ENCODE measurements around the gene NPTN. TPM values are rescaled to one million over a fixed set of nuclear protein-coding genes. Genes with fewer than 3 reads are reported as not detected.

NPTN gene
- total and polyA plus RNA-seq, 2 donors from 2014 or later, result 100 to 130 TPM

- Histone ChIP-seq H3K27me3 (ENCODE audit: control insufficient read depth, insufficient read depth, low read length) (no peaks in the 10 kb centered on the region), H3K9me3 (ENCODE audit: control insufficient read depth in 2 of 3, insufficient read depth in 1 of 3, low read length in 3 of 3) (no peaks in the 10 kb centered on the region), H3K4me1 (ENCODE audit: control insufficient read depth in 2 of 3, insufficient read depth in 2 of 3, low read depth in 1 of 3, low read length in 3 of 3) (peaks cover 0 to 20% (median 9%) of the 10 kb centered on the region in 3 donors), H3K36me3 (ENCODE audit: control insufficient read depth in 2 of 3, insufficient read depth in 3 of 3, low read length in 3 of 3) (no peaks in the 10 kb centered on the region), H3K27ac (ENCODE audit: low read depth in 2 of 2, low read length in 2 of 2) (no peak overlapping the region), H3K9ac (ENCODE audit: low read length in 3 of 3) (no peak overlapping the region), H3K4me3 (ENCODE audit: low read length in 3 of 3) (no peak overlapping the region)
- intact Hi-C loops (cut with DNase I), result no loop called here
- no peak for TF ChIP-seq CTCF (IDR thresholded peaks at IDR 0.05; ENCODE audit: borderline replicate concordance, extremely low read depth, insufficient read depth)
- DNase-seq (no peak), FAIRE-seq (no peak)
Observed at GRCh38 chr15:73608475-73608874, 24.7 kb downstream of the NPTN start.

GRCh38 chr15:73607843-73608242 is 25.3 kb downstream of the NPTN start:
- H3K9me3 ChIP-seq (ENCODE audit: control insufficient read depth in 2 of 3, insufficient read depth in 1 of 3, low read length in 3 of 3), result no peaks in the 10 kb centered on the region
- no peak for TF ChIP-seq CTCF (IDR thresholded peaks at IDR 0.05; ENCODE audit: borderline replicate concordance, extremely low read depth, insufficient read depth)
- FAIRE-seq, result no peak
- no peaks in the 10 kb centered on the region for H3K36me3 ChIP-seq (ENCODE audit: control insufficient read depth in 2 of 3, insufficient read depth in 3 of 3, low read length in 3 of 3)
- no peak overlapping the region for H3K9ac ChIP-seq (ENCODE audit: low read length in 3 of 3)
- intact Hi-C loops (cut with DNase I), result no loop called here
- H3K4me3 ChIP-seq (ENCODE audit: low read length in 3 of 3), result no peak overlapping the region
- H3K27me3 ChIP-seq (ENCODE audit: control insufficient read depth, insufficient read depth, low read length), result no peaks in the 10 kb centered on the region
- H3K27ac ChIP-seq (ENCODE audit: low read depth in 2 of 2, low read length in 2 of 2), result no peak overlapping the region
- peaks cover 0 to 23% (median 11%) of the 10 kb centered on the region in 3 donors for H3K4me1 ChIP-seq (ENCODE audit: control insufficient read depth in 2 of 3, insufficient read depth in 2 of 3, low read depth in 1 of 3, low read length in 3 of 3)
- DNase-seq, result no peak

GRCh38 chr15:73607405-73607804 is 25.8 kb downstream of the NPTN start:
- H3K27me3 ChIP-seq (ENCODE audit: control insufficient read depth, insufficient read depth, low read length), result no peaks in the 10 kb centered on the region
- intact Hi-C loops (cut with DNase I), result no loop called here
- H3K9me3 ChIP-seq (ENCODE audit: control insufficient read depth in 2 of 3, insufficient read depth in 1 of 3, low read length in 3 of 3), result no peaks in the 10 kb centered on the region
- H3K4me1 ChIP-seq (ENCODE audit: control insufficient read depth in 2 of 3, insufficient read depth in 2 of 3, low read depth in 1 of 3, low read length in 3 of 3), result peaks cover under 1 to 27% (median 15%) of the 10 kb centered on the region in 3 donors
- no peak overlapping the region for H3K9ac ChIP-seq (ENCODE audit: low read length in 3 of 3)
- DNase-seq, result no peak
- H3K4me3 ChIP-seq (ENCODE audit: low read length in 3 of 3), result no peak overlapping the region
- TF ChIP-seq CTCF (IDR thresholded peaks at IDR 0.05; ENCODE audit: borderline replicate concordance, extremely low read depth, insufficient read depth), result no peak
- no peak overlapping the region for H3K27ac ChIP-seq (ENCODE audit: low read depth in 2 of 2, low read length in 2 of 2)
- no peaks in the 10 kb centered on the region for H3K36me3 ChIP-seq (ENCODE audit: control insufficient read depth in 2 of 3, insufficient read depth in 3 of 3, low read length in 3 of 3)
- FAIRE-seq, result no peak
